Hepatocyte (in vitro differentiated cells): ENCODE data around the gene DNAH7. TPM values are rescaled to one million over a fixed set of nuclear protein-coding genes. Genes with fewer than 3 reads are reported as not detected.

Experiments
- DNase-seq: peaks from one replicate; pipeline ENCODE4 v3.0.0-alpha.2; 2016; ENCODE audit warnings: low spot score
- H2AFZ ChIP-seq: fragments of 200-600 bp; sonication (generic); 2 replicates; pipeline ENCODE4 v1.6.0; 2016; ENCODE audit warnings: antibody characterized with exemption, mild to moderate bottlenecking
- H3K27ac ChIP-seq: fragments of 200-600 bp; sonication (generic); 2 replicates; pipeline ENCODE4 v1.5.1; 2016; ENCODE audit warnings: mild to moderate bottlenecking
- H3K27me3 ChIP-seq: fragments of 200-600 bp; sonication (generic); 2 replicates; pipeline ENCODE4 v1.6.1; 2016
- H3K36me3 ChIP-seq: fragments of 200-600 bp; sonication (generic); replicated peaks from 2 replicates; pipeline ENCODE4 v1.5.1; 2016; ENCODE audit warnings: low read depth; ENCODE audit not compliant: insufficient read depth
- H3K4me1 ChIP-seq: fragments of 200-600 bp; sonication (generic); 2 replicates; pipeline ENCODE4 v1.5.1; 2016; ENCODE audit warnings: mild to moderate bottlenecking, moderate library complexity; ENCODE audit not compliant: insufficient read depth
- H3K4me2 ChIP-seq: fragments of 200-600 bp; sonication (generic); 2 replicates; pipeline ENCODE4 v1.6.0; 2016
- H3K4me3 ChIP-seq: fragments of 200-600 bp; sonication (generic); 2 replicates; pipeline ENCODE4 v1.5.1; 2016; ENCODE audit warnings: mild to moderate bottlenecking
- H3K79me2 ChIP-seq: fragments of 200-600 bp; sonication (generic); 2 replicates; pipeline ENCODE4 v1.6.0; 2017; ENCODE audit warnings: mild to moderate bottlenecking
- H3K9me2 ChIP-seq: fragments of 200-600 bp; sonication (generic); replicated peaks from 2 replicates; pipeline ENCODE4 v1.6.0; 2017; ENCODE audit warnings: mild to moderate bottlenecking; ENCODE audit not compliant: insufficient read depth
- H3K9me3 ChIP-seq: fragments of 200-600 bp; sonication (generic); 2 replicates; pipeline ENCODE4 v1.5.1; 2016; ENCODE audit warnings: low read depth, mild to moderate bottlenecking
- H4K20me1 ChIP-seq: fragments of 200-600 bp; sonication (generic); 2 replicates; pipeline ENCODE4 v1.6.0; 2016; ENCODE audit warnings: mild to moderate bottlenecking; ENCODE audit not compliant: insufficient read depth, poor library complexity, severe bottlenecking
- EZH2 ChIP-seq: fragments of 200-600 bp; sonication (generic); IDR thresholded peaks from 2 replicates; pipeline ENCODE4 v1.6.1; 2016; ENCODE audit warnings: antibody characterized with exemption, mild to moderate bottlenecking, borderline replicate concordance
- EZH2phosphoT487 ChIP-seq: fragments of 200-600 bp; sonication (generic); IDR thresholded peaks from one replicate; pipeline ENCODE4 v1.6.1; 2018; ENCODE audit warnings: antibody characterized with exemption, mild to moderate bottlenecking, low read depth, moderate library complexity; ENCODE audit not compliant: unreplicated experiment, severe bottlenecking
- WGBS: methylation state at CpG from one replicate; pipeline ENCODE4 v1.1.6; 2016; ENCODE audit warnings: low lambda C conversion rate; ENCODE audit errors: missing lambda C conversion rate; 5-methylcytosine and 5-hydroxymethylcytosine counted together
- polyA plus RNA-seq: library from polyadenylated mRNA; unstranded; fragments of >200 nt; fragmentation: Nextera tagmentation; extraction: Ambion mirVana; gene quantifications from 2 replicates; pipeline ENCODE4 v1.2.1, GENCODE V29; 2016
- total RNA-seq: library from RNA; depleted of rRNA; stranded (reverse); fragments of >200 nt; gene quantifications from 2 replicates; pipeline ENCODE4 v1.2.3, GENCODE V29; 2014
- TF ChIP-seq, protein P1 (sequence below): fragments of 200-600 bp; sonication (generic); IDR thresholded peaks from 2 replicates; pipeline ENCODE4 v1.5.1; 2016; ENCODE audit warnings: antibody characterized with exemption, mild to moderate bottlenecking; ENCODE audit not compliant: poor library complexity

The DNAH7 gene
- total and polyA plus RNA-seq, 2 experiments from 2014 or later: 0.29 to 1.2 TPM

DNA sequence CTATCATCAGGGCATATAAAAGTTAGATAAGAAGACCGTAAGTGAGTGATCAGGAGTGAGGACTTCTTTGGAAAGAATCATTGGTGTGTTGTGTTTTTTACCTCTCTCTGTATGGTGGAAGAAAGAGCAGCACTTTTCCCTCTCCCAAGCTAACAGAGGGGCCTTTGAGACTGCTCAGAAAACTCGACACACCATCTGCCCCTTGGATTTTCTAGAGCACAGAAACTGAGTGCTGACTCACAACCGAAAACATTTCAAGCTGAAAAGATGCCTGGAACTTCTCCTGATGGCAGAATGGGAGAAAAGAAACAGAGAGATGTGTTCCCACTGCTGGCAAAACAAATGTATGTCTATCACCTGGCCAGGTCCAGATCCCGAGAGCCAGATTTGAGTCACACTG is 156.6 kb downstream of the DNAH7 start:
- TF ChIP-seq EZH2phosphoT487 (no peak), EZH2 (no peak)
- no peak overlapping the region for H3K27ac ChIP-seq
- no peak overlapping the region for H3K4me2 ChIP-seq
- H3K27me3 ChIP-seq: no peaks in the 10 kb centered on the region
- 55% methylated on average over 4 of the region's 4 CpGs for WGBS
- H2AFZ ChIP-seq: no peak overlapping the region
- H3K4me1 ChIP-seq: no peaks in the 10 kb centered on the region
- H3K9me2 ChIP-seq: no peaks in the 10 kb centered on the region
- no peak for DNase-seq
- no peaks in the 10 kb centered on the region for H3K36me3 ChIP-seq
- H3K79me2 ChIP-seq: no peaks in the 10 kb centered on the region
- no peak overlapping the region for H3K4me3 ChIP-seq
- H4K20me1 ChIP-seq: no peaks in the 10 kb centered on the region
- H3K9me3 ChIP-seq: no peaks in the 10 kb centered on the region

DNA sequence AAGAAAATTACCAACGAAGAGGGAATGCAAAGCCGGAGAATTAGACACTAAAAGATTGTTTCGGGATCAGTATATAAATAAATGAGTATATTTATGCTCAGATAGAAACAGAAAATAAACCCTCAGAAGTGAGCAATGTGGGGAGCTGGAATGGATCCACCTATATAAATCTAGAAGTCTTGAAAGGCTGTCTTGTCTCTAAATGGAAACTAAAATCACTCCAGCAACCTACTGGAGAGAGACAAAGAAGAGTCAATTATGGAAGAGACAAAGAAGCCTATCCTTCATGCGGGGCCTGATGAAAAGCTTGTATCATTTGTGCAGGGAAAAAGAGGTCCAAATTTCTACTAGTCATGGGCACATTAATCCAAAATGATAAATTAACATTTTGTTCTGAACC is 158.1 kb downstream of the DNAH7 start:
- Histone ChIP-seq H3K36me3 (no peaks in the 10 kb centered on the region), H3K79me2 (no peaks in the 10 kb centered on the region), H4K20me1 (no peaks in the 10 kb centered on the region), H3K4me2 (no peak overlapping the region), H2AFZ (no peak overlapping the region), H3K4me3 (no peak overlapping the region), H3K4me1 (no peaks in the 10 kb centered on the region), H3K27me3 (no peaks in the 10 kb centered on the region), H3K9me2 (no peaks in the 10 kb centered on the region), H3K27ac (no peak overlapping the region), H3K9me3 (no peaks in the 10 kb centered on the region)
- TF ChIP-seq EZH2 (no peak), EZH2phosphoT487 (no peak)
- TF ChIP-seq, protein P1, sequence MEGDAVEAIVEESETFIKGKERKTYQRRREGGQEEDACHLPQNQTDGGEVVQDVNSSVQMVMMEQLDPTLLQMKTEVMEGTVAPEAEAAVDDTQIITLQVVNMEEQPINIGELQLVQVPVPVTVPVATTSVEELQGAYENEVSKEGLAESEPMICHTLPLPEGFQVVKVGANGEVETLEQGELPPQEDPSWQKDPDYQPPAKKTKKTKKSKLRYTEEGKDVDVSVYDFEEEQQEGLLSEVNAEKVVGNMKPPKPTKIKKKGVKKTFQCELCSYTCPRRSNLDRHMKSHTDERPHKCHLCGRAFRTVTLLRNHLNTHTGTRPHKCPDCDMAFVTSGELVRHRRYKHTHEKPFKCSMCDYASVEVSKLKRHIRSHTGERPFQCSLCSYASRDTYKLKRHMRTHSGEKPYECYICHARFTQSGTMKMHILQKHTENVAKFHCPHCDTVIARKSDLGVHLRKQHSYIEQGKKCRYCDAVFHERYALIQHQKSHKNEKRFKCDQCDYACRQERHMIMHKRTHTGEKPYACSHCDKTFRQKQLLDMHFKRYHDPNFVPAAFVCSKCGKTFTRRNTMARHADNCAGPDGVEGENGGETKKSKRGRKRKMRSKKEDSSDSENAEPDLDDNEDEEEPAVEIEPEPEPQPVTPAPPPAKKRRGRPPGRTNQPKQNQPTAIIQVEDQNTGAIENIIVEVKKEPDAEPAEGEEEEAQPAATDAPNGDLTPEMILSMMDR: no peak
- WGBS: 93% methylated on average over 4 of the region's 4 CpGs
- no peak for DNase-seq

DNA sequence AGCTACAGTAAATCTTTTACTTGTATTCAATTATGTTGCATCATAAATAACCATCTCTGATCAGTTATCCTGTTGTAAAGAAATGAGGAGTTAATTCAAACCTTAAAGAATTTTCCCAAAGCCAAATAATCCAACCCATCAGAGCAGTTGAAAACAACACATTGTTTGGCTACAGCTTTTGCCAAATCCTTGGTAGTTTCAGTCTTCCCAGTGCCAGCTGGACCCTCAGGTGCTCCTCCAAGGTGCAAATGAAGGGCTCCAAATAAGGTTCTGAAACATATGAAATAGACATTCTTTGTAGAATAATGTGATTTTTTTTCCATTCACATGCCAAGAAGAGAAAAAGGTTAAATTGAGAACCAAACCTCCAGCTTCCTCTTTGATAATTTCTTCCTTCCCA is 158.7 kb downstream of the DNAH7 start:
- H3K27me3 ChIP-seq: no peaks in the 10 kb centered on the region
- no peak overlapping the region for H2AFZ ChIP-seq
- no peaks in the 10 kb centered on the region for H3K79me2 ChIP-seq
- no peak for DNase-seq
- H3K4me2 ChIP-seq: no peak overlapping the region
- no peak overlapping the region for H3K4me3 ChIP-seq
- H3K9me2 ChIP-seq: no peaks in the 10 kb centered on the region
- TF ChIP-seq, protein P1: no peak
- TF ChIP-seq EZH2phosphoT487 (no peak), EZH2 (no peak)
- H3K4me1 ChIP-seq: no peaks in the 10 kb centered on the region
- no peaks in the 10 kb centered on the region for H3K36me3 ChIP-seq
- no peak overlapping the region for H3K27ac ChIP-seq
- no peaks in the 10 kb centered on the region for H3K9me3 ChIP-seq
- no peaks in the 10 kb centered on the region for H4K20me1 ChIP-seq

DNA sequence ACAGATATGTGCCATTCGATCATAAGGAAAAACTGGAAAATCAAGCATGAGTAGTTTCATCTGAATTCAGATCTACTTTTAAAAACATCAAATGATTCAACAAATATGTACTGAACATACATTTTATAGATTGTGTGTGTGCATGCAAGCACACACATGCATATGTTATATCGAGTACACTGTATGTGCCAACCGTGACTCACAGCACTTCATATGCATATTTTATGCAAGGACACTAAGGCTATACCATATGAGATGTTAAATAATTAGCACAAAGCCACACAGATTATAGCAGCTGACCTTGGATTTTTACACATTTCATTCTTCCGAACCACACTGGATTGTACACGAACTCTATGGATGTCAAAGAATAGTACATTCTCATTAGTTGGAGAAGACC is 161.2 kb downstream of the DNAH7 start:
- Histone ChIP-seq H4K20me1 (no peaks in the 10 kb centered on the region), H3K27me3 (no peaks in the 10 kb centered on the region), H3K4me2 (no peak overlapping the region), H3K4me1 (no peaks in the 10 kb centered on the region), H2AFZ (no peak overlapping the region), H3K9me2 (no peaks in the 10 kb centered on the region), H3K36me3 (no peaks in the 10 kb centered on the region), H3K9me3 (no peaks in the 10 kb centered on the region), H3K27ac (no peak overlapping the region), H3K79me2 (no peaks in the 10 kb centered on the region), H3K4me3 (no peak overlapping the region)
- 91% methylated on average over 5 of the region's 5 CpGs for WGBS
- TF ChIP-seq, protein P1: no peak
- no peak for TF ChIP-seq EZH2phosphoT487
- no peak for TF ChIP-seq EZH2
- DNase-seq: no peak
